Measurements from ENCODE around the gene MTRF1L.
"Not testable (repeated sequence)": the region's sequence is repeated elsewhere in the genome, so short reads cannot be mapped to it uniquely, and the experiment has no call there.

The MTRF1L gene

GRCh38 chr6:153001767-153002612 lies 519 bp downstream of the MTRF1L start:
- peak; percentile 19 for DNase-seq

DNA sequence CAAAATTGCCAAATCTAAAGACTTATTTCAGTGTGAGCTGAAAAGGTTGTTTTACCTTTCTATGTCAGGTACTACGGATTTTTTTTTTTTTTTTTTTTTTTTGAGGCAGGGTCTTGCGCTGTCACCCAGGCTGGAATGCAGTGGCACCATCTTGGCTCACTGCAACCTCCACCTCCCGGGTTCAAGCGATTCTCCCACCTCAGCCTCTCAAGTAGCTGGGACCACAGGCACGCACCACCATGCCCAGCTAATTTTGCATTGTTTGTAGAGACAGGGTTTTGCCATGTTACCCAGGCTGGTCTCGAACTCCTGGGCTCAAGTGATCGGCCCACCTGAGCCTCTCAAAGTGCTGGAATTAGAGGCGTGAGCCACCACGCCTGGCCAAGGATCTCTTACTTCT lies 1.7 kb downstream of the MTRF1L start:
- not testable (repeated sequence) for DNase-seq

DNA sequence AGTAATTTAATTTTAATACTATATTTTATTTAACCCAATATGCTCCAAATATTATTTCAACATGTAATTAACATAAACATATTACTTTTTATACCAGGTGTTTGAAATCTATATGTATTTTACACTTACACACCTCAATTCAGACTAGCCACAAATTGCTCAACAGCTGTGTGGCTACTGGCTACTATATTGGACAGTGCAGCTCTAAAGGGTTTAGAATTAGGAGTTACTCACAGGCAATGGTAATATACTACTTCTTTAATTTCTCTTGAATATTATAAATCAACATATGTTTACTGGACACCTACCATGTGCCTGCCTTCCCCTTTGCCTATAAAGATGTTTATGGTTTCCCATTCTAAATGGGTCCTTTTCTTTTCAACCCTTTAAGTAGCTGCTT lies 2.3 kb downstream of the MTRF1L start:
- no peak for DNase-seq

- not testable (repeated sequence) for DNase-seq
These were observed 3.0 kb downstream of the MTRF1L start for GRCh38 chr6:152999538-152999937.

DNA sequence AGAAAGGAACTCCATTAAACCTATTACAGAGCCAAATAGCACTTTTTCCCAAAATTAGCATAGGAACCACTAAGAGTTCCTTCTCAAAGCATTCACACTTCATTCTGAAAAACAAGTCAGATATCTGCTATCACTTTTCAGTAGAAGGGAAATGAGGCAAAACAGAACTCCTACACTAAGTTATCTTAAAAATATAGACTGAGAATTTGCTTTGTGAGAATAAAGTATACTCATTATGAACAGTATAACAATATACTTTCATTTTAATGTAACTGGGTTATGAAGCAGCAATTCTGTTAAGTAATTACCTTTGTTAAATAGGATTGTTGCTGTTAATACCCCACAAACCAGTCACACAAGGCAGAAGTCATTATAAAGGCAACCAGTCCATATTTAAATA lies 8.7 kb downstream of the MTRF1L start:
- no peak for DNase-seq

DNA sequence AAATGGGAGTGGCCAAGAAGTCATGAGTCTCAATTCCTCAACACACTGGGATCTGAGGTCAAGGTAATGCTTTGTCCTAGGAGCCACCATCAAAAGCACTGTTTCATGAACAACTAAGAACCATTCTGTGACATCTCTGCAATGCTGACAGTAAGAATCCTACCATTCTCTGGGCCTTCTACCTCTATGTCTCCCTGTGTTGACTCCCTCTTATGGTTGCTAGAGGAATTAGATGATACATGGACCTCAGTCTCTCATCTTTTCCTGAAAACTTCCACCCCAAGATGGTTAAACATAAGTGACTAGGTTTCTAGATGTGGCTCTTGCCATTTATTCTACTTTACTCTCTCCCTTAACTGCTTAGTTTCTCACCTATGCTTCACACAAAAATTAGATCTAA lies 9.1 kb downstream of the MTRF1L start:
- DNase-seq, result no peak

GRCh38 chr6:152986978-152987377 lies 15.5 kb downstream of the MTRF1L start:
- no peak for DNase-seq

DNA sequence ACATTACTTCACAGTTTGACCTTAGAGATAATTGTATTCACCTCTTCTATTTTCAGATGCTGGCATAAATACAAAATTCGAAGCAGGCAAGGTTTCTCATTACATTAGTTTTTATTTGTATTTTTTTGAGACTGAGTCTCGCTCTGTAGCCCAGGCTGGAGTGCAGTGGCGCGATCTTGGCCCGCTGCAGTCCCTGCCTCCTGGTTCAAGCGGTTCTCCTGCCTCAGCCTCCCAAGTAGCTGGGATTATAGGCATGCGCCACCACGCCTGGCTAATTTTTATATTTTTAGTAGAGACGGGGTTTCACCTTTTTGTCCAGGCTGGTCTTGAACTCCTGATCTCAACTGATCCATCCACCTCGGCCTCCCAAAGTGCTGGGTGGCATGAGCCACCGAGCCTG lies 17.2 kb downstream of the MTRF1L start:
- not testable (repeated sequence) for DNase-seq

DNA sequence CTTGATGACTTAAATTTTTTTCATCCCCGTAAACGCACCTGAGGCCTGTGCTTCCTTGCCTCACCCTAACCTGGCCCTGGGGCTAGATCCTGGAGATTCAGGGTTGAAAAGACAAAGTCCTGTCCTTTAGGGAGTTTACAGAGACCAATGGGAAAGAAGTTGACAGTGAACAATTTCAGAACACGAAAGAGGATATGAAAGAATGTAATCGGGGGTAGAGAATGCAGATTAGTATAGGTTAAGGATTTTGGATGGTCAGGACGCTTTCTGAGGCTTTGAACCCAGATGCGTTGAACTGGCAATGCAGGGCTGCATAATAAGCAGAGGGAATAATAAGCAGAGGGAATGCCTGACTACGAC lies 18.0 kb downstream of the MTRF1L start:
- no peak for DNase-seq

- peak; percentile 73 for DNase-seq
These were observed 18.6 kb downstream of the MTRF1L start for GRCh38 chr6:152983637-152984512.

GRCh38 chr6:152982904-152983636 lies 19.4 kb downstream of the MTRF1L start, which contains the start of gene FBXO5:
TSS of gene FBXO5 (minus strand) at chr6:152983041. CDS start at chr6:152982959, 82 bp downstream.
- peak; percentile 98 for DNase-seq

- DNase-seq, result no peak
These were observed 20.3 kb downstream of the MTRF1L start for GRCh38 chr6:152981989-152982903.

DNA sequence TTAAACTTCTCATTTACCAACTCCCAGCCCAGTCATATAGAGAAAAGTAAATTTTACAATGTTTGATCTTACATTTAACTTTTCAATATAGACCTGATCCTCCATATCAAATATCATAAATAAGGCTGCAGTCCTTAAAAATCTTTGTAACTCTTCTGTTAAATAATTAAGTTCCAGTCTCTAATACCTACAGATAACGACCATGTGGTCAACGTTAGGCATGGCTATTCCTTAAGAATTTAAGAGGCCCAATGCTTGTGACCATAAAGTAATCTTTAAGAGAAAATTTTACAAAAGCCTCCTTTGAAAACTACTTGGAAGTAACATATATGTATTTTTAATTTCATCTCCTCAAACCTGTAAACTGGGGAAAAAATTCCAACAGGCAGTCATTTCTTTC lies 21.3 kb downstream of the MTRF1L start:
- no peak for DNase-seq

GRCh38 chr6:152980656-152981055 lies 21.9 kb downstream of the MTRF1L start:
- no peak for DNase-seq

GRCh38 chr6:152979116-152979515 lies 23.4 kb downstream of the MTRF1L start:
- no peak for DNase-seq

DNA sequence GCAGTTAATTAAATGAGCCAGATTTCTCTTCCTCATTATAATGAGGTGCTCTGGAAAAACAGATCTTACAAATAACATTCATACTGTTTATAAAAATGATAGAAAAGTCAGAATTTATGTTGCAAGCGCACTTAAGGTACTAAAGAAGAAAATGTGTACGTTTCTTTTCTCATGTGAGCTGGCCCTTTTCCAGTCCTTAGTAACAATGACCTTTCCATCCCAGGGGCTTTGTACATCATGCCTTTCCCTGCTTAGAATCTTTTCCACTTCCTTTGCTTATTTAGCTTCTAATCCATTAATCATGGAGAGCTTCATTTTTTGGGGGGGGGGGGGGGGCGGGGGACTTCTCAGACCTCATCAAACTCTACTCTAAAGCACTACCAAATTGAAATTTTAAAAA lies 24.5 kb downstream of the MTRF1L start:
- DNase-seq, result no peak

- DNase-seq, result no peak
These were observed 25.0 kb downstream of the MTRF1L start for GRCh38 chr6:152977556-152977955.

DNA sequence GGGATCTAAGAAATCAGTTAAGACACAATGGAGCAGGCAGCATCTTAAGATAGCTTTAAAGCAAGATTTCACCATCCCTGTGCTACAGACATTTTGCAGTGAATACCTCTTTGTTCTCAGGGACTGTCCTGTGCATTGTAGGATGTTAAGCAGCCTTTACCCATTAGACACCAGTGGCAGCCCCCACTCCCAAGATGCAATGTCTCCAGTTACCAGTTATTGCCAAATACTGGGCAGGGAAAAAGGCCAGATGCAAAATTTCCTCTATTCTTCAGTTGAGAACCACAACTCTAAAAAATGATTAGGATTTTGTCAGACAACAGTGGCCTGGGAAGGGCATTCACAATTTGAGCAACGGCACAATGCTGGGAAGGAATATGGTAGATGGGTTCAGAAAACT lies 25.8 kb downstream of the MTRF1L start:
- no peak for DNase-seq

DNA sequence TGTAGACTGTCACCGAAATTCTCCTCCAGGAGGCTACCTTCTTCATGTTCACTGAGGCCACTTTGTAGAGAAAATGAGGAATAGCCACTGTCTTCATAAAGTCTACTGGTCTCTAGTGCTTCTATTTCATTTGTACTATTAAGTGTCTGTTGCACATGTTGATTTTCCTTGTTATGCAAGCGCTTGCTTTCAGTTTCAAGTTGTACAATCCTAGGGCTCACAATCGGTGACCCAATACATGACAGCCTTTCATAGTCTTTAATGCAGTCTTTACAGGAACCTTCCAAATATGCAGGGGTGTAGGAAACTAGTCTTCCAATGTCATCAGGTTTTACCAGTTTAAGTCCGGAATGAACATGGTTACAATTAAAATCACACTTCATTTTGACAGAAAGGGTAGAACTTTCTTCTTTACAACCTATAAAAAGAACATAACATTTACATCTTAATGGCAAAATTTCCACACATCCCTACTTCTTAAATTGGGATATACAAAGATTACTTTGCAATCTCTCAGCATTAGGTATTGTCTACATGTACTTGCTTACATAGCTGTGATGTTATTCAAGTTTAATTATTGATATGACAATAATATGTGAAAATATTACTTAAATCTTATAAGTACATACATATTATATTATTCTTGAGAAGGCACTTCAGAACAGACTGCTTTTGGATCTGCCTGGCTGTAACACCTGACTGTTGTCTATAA lies 27.1 kb downstream of the MTRF1L start:
- DNase-seq, result no peak

DNA sequence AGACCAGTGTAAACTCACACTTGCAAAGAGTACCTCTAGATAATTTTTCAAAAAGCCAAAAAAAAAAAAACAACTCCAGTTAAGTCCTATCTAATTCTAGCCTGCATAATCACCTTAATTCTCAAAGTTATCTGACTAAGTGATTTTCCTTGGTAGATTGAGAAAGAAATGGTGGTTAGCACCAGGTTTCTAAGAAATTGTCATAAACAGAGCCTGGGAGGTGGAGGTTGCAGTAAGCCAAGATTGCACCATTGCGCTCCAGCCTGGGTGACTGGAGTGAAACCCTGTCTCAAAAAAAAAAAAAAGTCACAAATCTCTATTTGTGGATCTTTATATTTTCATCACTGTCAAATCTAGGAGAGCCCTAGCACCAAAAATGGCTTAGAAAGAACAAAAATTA lies 28.6 kb downstream of the MTRF1L start:
- DNase-seq, result no peak

DNA sequence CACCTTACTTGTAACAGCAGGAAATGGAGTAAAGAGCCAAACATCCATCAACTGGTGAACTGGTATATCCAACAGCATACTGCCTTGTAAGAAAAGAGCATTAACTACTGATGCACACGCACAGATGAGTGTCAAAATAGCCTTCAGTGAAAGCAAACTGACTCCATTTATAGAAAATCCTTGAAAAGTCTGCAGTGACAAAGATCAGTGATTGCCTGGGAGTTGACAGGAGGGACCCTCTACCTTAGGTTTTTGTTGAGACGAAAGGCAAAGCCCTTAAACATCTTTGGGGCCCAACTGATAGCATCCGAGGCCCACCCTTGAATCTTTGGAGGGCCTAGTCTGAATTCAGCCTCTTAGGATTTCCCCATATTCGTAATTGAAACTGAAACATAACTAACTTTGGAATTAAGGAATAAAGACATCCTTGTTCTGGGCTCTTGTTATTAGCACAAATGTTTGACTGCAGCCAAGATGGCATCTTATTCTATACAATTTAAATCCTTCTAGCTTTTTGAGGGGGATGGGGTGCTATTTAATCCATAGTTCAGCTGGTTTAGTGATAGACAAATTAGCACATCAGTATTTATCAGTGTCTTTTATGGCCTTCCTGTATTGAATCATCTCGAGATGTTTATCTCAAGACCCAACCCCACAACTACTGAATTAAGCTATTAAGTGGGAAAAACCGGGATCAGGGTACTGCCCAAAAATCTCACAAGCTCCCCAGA lies 32.7 kb downstream of the MTRF1L start:
- no peak for DNase-seq
